AG10803 (cell line): Measurements from ENCODE around the gene ZNF112.

Experiments used
- DNase-seq: peaks from one replicate; pipeline ENCODE4 v3.0.0; 2010; ENCODE audit warnings: low read depth
- H3K4me3 ChIP-seq: 2 replicates; pipeline ENCODE4 v1.5.1; 2011; ENCODE audit warnings: mild to moderate bottlenecking, low read length, control low read depth
- TF ChIP-seq, protein P1 (sequence below): conservative IDR thresholded peaks from 2 replicates; pipeline ENCODE4 v1.5.1; 2011; ENCODE audit warnings: mild to moderate bottlenecking, low read length, control low read depth, inconsistent platforms

The ZNF112 gene

DNA sequence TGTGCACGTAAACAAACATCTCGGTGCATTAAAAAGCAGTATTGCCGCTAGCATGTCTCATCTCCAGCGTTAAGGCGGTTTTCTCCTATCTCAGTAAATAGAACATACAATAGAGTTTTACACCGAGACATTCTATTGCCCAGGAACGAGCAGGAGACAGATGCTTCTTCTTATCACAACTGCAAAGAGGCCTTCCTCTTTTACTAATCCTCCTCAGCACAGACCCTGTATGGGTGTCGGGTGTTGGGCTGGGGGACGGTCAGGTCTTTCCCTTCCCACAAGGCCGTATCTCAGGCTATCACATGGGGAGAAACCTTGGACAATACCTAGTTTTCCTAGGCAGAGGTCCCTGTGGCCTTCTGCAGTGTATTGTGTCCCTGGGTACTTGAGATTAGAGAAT, 75.6 kb downstream of the ZNF112 start:
- no peak for DNase-seq
- H3K4me3 ChIP-seq = no peak overlapping the region
- TF ChIP-seq, protein P1, sequence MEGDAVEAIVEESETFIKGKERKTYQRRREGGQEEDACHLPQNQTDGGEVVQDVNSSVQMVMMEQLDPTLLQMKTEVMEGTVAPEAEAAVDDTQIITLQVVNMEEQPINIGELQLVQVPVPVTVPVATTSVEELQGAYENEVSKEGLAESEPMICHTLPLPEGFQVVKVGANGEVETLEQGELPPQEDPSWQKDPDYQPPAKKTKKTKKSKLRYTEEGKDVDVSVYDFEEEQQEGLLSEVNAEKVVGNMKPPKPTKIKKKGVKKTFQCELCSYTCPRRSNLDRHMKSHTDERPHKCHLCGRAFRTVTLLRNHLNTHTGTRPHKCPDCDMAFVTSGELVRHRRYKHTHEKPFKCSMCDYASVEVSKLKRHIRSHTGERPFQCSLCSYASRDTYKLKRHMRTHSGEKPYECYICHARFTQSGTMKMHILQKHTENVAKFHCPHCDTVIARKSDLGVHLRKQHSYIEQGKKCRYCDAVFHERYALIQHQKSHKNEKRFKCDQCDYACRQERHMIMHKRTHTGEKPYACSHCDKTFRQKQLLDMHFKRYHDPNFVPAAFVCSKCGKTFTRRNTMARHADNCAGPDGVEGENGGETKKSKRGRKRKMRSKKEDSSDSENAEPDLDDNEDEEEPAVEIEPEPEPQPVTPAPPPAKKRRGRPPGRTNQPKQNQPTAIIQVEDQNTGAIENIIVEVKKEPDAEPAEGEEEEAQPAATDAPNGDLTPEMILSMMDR = no peak

DNA sequence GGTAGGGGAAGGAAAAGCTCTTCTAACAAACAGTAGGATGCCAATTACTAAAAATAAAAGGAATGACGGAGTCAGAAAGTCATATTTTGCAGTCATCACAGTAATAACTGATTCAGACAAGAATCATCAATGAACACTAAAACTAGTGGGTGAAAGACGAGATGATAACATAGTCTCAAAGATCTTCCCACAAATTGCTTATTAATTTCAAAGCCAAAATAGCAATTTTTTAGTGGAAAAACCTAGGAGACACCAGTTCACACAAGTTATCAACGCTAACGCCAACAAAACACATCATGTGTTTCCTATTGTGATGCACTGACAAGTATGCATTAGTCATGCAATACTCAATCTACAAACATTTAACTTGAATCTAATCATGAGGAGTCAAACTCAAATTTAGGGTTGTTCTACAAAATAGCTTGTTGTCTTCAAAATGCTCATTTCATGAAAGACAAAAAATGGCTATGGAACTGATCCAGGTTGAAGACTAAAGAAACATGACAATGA, 78.2 kb downstream of the ZNF112 start:
- peak; percentile 49 for DNase-seq
- TF ChIP-seq, protein P1 = no peak
- H3K4me3 ChIP-seq = no peak overlapping the region

DNA sequence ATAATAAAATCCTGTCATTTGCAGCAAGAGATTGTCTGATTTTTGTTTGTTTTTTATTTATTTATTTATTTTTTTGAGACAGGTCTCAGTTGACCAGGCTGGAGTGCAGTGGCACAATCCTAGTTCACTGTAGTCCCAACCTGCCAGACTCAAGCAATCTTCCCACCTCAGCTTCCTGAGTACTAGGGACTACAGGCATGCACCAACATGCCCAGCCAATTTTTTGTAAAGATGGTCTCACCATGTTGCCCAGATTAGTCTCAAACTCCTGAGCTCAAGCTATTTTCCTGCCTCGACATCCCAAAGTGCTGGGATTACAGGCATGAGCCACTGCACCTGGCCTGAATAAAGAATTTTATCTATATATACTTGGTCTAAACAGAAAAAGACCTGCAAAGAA, 79.1 kb downstream of the ZNF112 start:
- no peak for DNase-seq
- no peak overlapping the region for H3K4me3 ChIP-seq
- TF ChIP-seq, protein P1 = no peak
